ENCODE measurements around the gene CYP2J2.
"Not testable (repeated sequence)": the region's sequence is repeated elsewhere in the genome, so short reads cannot be mapped to it uniquely, and the experiment has no call there.

Gene CYP2J2, protein sequence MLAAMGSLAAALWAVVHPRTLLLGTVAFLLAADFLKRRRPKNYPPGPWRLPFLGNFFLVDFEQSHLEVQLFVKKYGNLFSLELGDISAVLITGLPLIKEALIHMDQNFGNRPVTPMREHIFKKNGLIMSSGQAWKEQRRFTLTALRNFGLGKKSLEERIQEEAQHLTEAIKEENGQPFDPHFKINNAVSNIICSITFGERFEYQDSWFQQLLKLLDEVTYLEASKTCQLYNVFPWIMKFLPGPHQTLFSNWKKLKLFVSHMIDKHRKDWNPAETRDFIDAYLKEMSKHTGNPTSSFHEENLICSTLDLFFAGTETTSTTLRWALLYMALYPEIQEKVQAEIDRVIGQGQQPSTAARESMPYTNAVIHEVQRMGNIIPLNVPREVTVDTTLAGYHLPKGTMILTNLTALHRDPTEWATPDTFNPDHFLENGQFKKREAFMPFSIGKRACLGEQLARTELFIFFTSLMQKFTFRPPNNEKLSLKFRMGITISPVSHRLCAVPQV

GRCh38 chr1:59926381-59927123 is at the start of gene CYP2J2:
CYP2J2 (minus strand) TSS chr1:59926773; CDS start chr1:59926746, 27 bp downstream.
- H3K9ac ChIP-seq (ENCODE audit: low read length): no peak within 1 kb of the TSS
- peak within 1 kb of the TSS; percentile 43 to 54 for H3K4me3 ChIP-seq (ENCODE audit: low read depth in 1 of 2, low read length in 2 of 2)
- H3K4me1 ChIP-seq (ENCODE audit: insufficient read depth, low read length): no peaks in the 10 kb centered on the region
- no peak within 1 kb of the TSS for H3K27ac ChIP-seq (ENCODE audit: low read depth, low read length)
- H3K27me3 ChIP-seq (ENCODE audit: control insufficient read depth in 1 of 2, insufficient read depth in 2 of 2, low read length in 2 of 2): peaks cover 9 to 11% of the 10 kb centered on the region in 2 donors
- H3K9me3 ChIP-seq (ENCODE audit: low read length): no peaks in the 10 kb centered on the region
- no peaks in the 10 kb centered on the region for H3K36me3 ChIP-seq (ENCODE audit: insufficient read depth, low read length)

- Histone ChIP-seq H3K27ac (ENCODE audit: low read depth, low read length) (no peak overlapping the region), H3K4me1 (ENCODE audit: insufficient read depth, low read length) (no peaks in the 10 kb centered on the region), H3K27me3 (ENCODE audit: control insufficient read depth in 1 of 2, insufficient read depth in 2 of 2, low read length in 2 of 2) (no peaks in the 10 kb centered on the region), H3K36me3 (ENCODE audit: insufficient read depth, low read length) (no peaks in the 10 kb centered on the region), H3K9ac (ENCODE audit: low read length) (no peak overlapping the region), H3K9me3 (ENCODE audit: low read length) (no peaks in the 10 kb centered on the region), H3K4me3 (ENCODE audit: low read depth in 1 of 2, low read length in 2 of 2) (no peak overlapping the region)
Observed at GRCh38 chr1:59973719-59974118, 47.1 kb upstream of the CYP2J2 start.

DNA sequence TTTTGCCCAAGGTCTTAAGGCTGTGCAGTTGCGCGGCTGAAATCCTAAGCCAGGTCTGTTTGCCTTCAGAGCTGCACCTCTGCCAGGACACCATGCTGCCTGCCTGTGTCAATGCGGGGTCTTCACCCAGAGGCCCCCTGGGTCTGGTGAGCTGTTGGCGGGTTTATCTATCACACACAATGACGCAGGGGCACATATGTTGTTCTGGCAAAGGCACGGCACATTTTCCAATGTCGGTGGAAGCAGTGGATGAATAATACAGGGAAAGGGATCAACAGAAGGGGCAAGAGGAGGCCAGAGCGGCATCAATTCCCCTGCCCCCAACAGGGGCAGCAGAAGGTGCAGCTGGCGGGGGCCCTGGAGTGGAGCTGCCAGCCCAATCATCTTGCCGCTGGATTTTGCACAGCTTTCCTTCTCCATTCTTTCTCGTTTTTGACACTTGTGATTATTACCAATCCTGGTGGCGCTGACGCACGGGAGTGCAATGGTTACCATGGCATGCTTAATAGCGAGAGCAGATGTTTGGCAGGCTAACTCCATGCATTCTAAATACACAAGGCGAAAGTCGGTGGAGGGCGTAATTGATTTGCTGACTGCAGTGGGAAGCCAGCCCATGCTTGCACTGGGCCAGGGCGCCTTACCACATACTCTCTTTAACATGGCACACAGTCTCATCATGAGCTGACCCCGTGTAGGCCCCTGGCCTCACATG is 45.8 kb upstream of the CYP2J2 start:
- no peaks in the 10 kb centered on the region for H3K9me3 ChIP-seq (ENCODE audit: low read length)
- H3K27ac ChIP-seq (ENCODE audit: low read depth, low read length): no peak overlapping the region
- H3K27me3 ChIP-seq (ENCODE audit: control insufficient read depth in 1 of 2, insufficient read depth in 2 of 2, low read length in 2 of 2): no peaks in the 10 kb centered on the region
- H3K4me1 ChIP-seq (ENCODE audit: insufficient read depth, low read length): peaks cover 3% of the 10 kb centered on the region
- H3K9ac ChIP-seq (ENCODE audit: low read length): no peak overlapping the region
- H3K36me3 ChIP-seq (ENCODE audit: insufficient read depth, low read length): no peaks in the 10 kb centered on the region
- no peak overlapping the region for H3K4me3 ChIP-seq (ENCODE audit: low read depth in 1 of 2, low read length in 2 of 2)

- H3K4me3 ChIP-seq (ENCODE audit: low read depth in 1 of 2, low read length in 2 of 2): no peak overlapping the region
- H3K27ac ChIP-seq (ENCODE audit: low read depth, low read length): no peak overlapping the region
- no peaks in the 10 kb centered on the region for H3K9me3 ChIP-seq (ENCODE audit: low read length)
Observed at GRCh38 chr1:59971464-59971911, 44.9 kb upstream of the CYP2J2 start.

DNA sequence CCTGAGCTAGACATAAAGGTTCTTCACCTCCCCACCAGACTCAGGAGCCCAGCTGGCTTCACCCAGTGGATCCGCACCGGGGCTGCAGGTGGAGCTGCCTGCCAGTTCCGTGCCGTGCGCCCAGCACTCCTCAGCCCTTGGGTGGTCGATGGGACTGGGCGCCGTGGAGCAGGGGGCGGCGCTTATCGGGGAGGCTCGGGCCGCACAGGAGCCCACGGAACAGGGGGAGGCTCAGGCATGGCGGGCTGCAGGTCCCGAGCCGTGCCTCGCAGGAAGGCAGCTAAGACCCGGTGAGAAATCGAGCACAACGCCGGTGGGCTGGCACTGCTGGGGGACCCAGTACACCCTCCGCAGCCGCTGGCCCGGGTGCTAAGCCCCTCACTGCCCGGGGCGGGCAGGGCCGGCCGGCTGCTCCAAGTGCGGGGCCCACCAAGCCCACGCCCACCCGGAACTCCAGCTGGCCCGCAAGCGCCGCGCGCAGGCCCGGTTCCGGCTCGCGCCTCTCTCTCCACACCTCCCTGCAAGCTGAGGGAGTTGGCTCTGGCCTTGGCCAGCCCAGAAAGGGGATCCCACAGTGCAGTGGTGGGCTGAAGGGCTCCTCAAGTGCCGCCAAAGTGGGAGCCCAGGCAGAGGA is 43.1 kb upstream of the CYP2J2 start:
- H3K9ac ChIP-seq (ENCODE audit: low read length); H3K27ac ChIP-seq (ENCODE audit: low read depth, low read length); H3K4me3 ChIP-seq (ENCODE audit: low read depth in 1 of 2, low read length in 2 of 2); H3K27me3 ChIP-seq (ENCODE audit: control insufficient read depth in 1 of 2, insufficient read depth in 2 of 2, low read length in 2 of 2); H3K9me3 ChIP-seq (ENCODE audit: low read length); H3K36me3 ChIP-seq (ENCODE audit: insufficient read depth, low read length): not testable (repeated sequence)
- H3K4me1 ChIP-seq (ENCODE audit: insufficient read depth, low read length): peaks cover 11% of the 10 kb centered on the region

More at GRCh38 chr1:59971464-59971911, 44.9 kb upstream of the CYP2J2 start:
- no peaks in the 10 kb centered on the region for H3K36me3 ChIP-seq (ENCODE audit: insufficient read depth, low read length)
- H3K9ac ChIP-seq (ENCODE audit: low read length): no peak overlapping the region
- peaks cover 11% of the 10 kb centered on the region for H3K4me1 ChIP-seq (ENCODE audit: insufficient read depth, low read length)
- H3K27me3 ChIP-seq (ENCODE audit: control insufficient read depth in 1 of 2, insufficient read depth in 2 of 2, low read length in 2 of 2): no peaks in the 10 kb centered on the region

DNA sequence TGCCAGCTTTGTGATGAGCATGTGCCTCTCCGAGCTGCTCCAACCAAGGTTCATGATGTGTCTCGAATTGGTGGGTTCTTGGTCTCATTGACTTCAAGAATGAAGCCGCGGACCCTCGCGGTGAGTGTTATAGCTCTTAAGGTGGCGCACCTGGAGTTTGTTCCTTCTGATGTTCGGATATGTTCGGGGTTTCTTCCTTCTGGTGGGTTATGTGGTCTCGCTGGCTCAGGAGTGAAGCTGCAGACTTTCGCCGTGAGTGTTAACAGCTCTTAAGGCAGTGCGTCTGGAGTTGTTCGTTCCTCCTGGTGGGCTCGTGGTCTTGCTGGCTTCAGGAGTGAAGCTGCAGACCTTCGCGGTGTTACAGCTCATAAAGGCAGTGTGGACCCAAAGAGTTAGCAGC is 42.2 kb upstream of the CYP2J2 start:
- H3K9ac ChIP-seq (ENCODE audit: low read length); H3K9me3 ChIP-seq (ENCODE audit: low read length); H3K36me3 ChIP-seq (ENCODE audit: insufficient read depth, low read length); H3K4me3 ChIP-seq (ENCODE audit: low read depth in 1 of 2, low read length in 2 of 2); H3K27me3 ChIP-seq (ENCODE audit: control insufficient read depth in 1 of 2, insufficient read depth in 2 of 2, low read length in 2 of 2); H3K27ac ChIP-seq (ENCODE audit: low read depth, low read length): not testable (repeated sequence)
- peaks cover 11% of the 10 kb centered on the region for H3K4me1 ChIP-seq (ENCODE audit: insufficient read depth, low read length)

DNA sequence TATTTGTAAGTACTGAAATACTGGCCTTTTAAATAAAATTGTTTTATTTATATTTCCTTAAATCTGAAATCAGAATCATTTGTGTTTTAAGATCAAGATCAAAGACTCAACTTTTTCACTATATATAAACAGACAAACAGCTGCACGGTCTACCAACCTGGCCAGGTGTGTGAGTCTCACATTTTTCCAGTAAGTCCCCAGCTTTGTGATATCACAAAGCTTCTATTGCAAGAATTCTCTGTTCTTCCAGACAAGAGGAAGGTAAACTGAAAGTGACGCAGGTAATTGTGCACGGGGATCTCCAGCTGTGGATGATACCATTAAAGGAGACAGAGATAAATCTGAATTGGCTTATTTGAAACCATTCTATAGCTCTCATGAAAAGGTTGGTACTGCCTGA is 41.2 kb upstream of the CYP2J2 start:
- H3K9me3 ChIP-seq (ENCODE audit: low read length): no peaks in the 10 kb centered on the region
- H3K27me3 ChIP-seq (ENCODE audit: control insufficient read depth in 1 of 2, insufficient read depth in 2 of 2, low read length in 2 of 2): no peaks in the 10 kb centered on the region
- peaks cover 11% of the 10 kb centered on the region for H3K4me1 ChIP-seq (ENCODE audit: insufficient read depth, low read length)
- H3K4me3 ChIP-seq (ENCODE audit: low read depth in 1 of 2, low read length in 2 of 2): no peak overlapping the region
- no peaks in the 10 kb centered on the region for H3K36me3 ChIP-seq (ENCODE audit: insufficient read depth, low read length)
- no peak overlapping the region for H3K9ac ChIP-seq (ENCODE audit: low read length)
- H3K27ac ChIP-seq (ENCODE audit: low read depth, low read length): no peak overlapping the region

DNA sequence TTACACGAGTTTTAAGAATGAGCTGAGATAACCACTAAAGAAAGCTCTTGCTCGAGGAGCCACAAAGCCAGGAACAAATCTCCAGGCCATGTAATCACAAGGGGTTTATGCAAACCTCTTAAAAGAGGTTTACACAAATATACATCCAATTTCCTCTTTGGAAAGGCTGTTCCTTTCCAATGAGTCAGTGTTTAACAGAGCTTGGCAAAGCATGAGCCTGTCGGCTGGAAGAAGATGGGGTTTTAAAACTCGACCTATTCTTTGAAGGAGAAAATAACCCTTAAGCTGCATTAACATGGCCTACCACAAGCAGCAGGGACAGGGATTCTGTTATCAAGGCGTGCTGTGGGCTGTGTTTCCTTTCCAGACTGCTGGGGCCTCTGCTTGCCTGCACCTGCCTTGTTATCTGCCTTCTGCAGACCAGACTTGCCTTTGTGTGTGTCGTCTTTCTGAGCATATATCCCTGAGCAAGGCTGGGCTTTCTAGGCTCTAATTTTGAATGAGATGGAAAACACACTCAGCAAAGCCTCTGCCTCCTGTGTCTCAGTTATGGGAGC is 40.6 kb upstream of the CYP2J2 start:
- Histone ChIP-seq H3K4me3 (ENCODE audit: low read depth in 1 of 2, low read length in 2 of 2) (no peak overlapping the region), H3K36me3 (ENCODE audit: insufficient read depth, low read length) (no peaks in the 10 kb centered on the region), H3K9me3 (ENCODE audit: low read length) (no peaks in the 10 kb centered on the region), H3K27ac (ENCODE audit: low read depth, low read length) (no peak overlapping the region), H3K9ac (ENCODE audit: low read length) (no peak overlapping the region), H3K27me3 (ENCODE audit: control insufficient read depth in 1 of 2, insufficient read depth in 2 of 2, low read length in 2 of 2) (no peaks in the 10 kb centered on the region), H3K4me1 (ENCODE audit: insufficient read depth, low read length) (peaks cover 11% of the 10 kb centered on the region)

- H3K27me3 ChIP-seq (ENCODE audit: control insufficient read depth in 1 of 2, insufficient read depth in 2 of 2, low read length in 2 of 2): no peaks in the 10 kb centered on the region
- no peak overlapping the region for H3K4me3 ChIP-seq (ENCODE audit: low read depth in 1 of 2, low read length in 2 of 2)
- peaks cover 2% of the 10 kb centered on the region for H3K4me1 ChIP-seq (ENCODE audit: insufficient read depth, low read length)
- no peak overlapping the region for H3K9ac ChIP-seq (ENCODE audit: low read length)
- H3K9me3 ChIP-seq (ENCODE audit: low read length): no peaks in the 10 kb centered on the region
- no peaks in the 10 kb centered on the region for H3K36me3 ChIP-seq (ENCODE audit: insufficient read depth, low read length)
- no peak overlapping the region for H3K27ac ChIP-seq (ENCODE audit: low read depth, low read length)
Observed at GRCh38 chr1:59952065-59952464, 25.5 kb upstream of the CYP2J2 start.

GRCh38 chr1:59949648-59950047 is 23.1 kb upstream of the CYP2J2 start:
- no peaks in the 10 kb centered on the region for H3K9me3 ChIP-seq (ENCODE audit: low read length)
- no peaks in the 10 kb centered on the region for H3K36me3 ChIP-seq (ENCODE audit: insufficient read depth, low read length)
- no peak overlapping the region for H3K4me3 ChIP-seq (ENCODE audit: low read depth in 1 of 2, low read length in 2 of 2)
- no peak overlapping the region for H3K27ac ChIP-seq (ENCODE audit: low read depth, low read length)
- H3K9ac ChIP-seq (ENCODE audit: low read length): no peak overlapping the region
- peaks cover 3% of the 10 kb centered on the region for H3K4me1 ChIP-seq (ENCODE audit: insufficient read depth, low read length)
- no peaks in the 10 kb centered on the region for H3K27me3 ChIP-seq (ENCODE audit: control insufficient read depth in 1 of 2, insufficient read depth in 2 of 2, low read length in 2 of 2)
